Endodermal cell (in vitro differentiated cells): ENCODE results near the gene VSNL1. TPM values are rescaled to one million over a fixed set of nuclear protein-coding genes. Genes with fewer than 3 reads are reported as not detected.
A peak's percentile ranks its signal among the peaks of the same experiment; 100 is the strongest.

ENCODE experiments used
- DNase-seq: peaks from one replicate; pipeline ENCODE4 v3.0.0-alpha.2; 2017
- H3K27ac ChIP-seq: 2 replicates; pipeline ENCODE4 v1.5.1; 2013; ENCODE audit warnings: mild to moderate bottlenecking, low read depth, low read length, moderate library complexity
- H3K27me3 ChIP-seq: 2 replicates; pipeline ENCODE4 v1.6.1; 2013; ENCODE audit warnings: mild to moderate bottlenecking, low read length, moderate library complexity; ENCODE audit not compliant: insufficient read depth, control insufficient read depth, poor library complexity, severe bottlenecking
- H3K36me3 ChIP-seq: 2 replicates; pipeline ENCODE4 v1.7.0; 2013; ENCODE audit warnings: mild to moderate bottlenecking, low read length, moderate library complexity; ENCODE audit not compliant: control insufficient read depth, insufficient read depth
- H3K4me1 ChIP-seq: one replicate; pipeline ENCODE4 v1.7.0; 2013; ENCODE audit warnings: low read length; ENCODE audit not compliant: control insufficient read depth, insufficient read depth
- H3K4me3 ChIP-seq: 2 replicates; pipeline ENCODE4 v1.5.1; 2013; ENCODE audit warnings: mild to moderate bottlenecking, low read length, moderate library complexity
- H3K9ac ChIP-seq: 2 replicates; pipeline ENCODE4 v1.6.1; 2013; ENCODE audit warnings: mild to moderate bottlenecking, low read length, moderate library complexity; ENCODE audit not compliant: poor library complexity, severe bottlenecking; ENCODE audit errors: extremely low read depth
- H3K9me3 ChIP-seq: 2 replicates; pipeline ENCODE4 v1.6.1; 2013; ENCODE audit warnings: mild to moderate bottlenecking, low read length, moderate library complexity; ENCODE audit not compliant: control insufficient read depth
- H3K27ac Mint-ChIP-seq: 2 replicates; pipeline ENCODE4 v1.8.0; 2020; ENCODE audit warnings: mixed read lengths
- H3K27me3 Mint-ChIP-seq: 2 replicates; pipeline ENCODE4 v1.8.0; 2021; ENCODE audit warnings: mild to moderate bottlenecking, mixed read lengths; ENCODE audit not compliant: insufficient read depth
- H3K36me3 Mint-ChIP-seq: 2 replicates; pipeline ENCODE4 v1.8.0; 2020; ENCODE audit warnings: low read depth, mixed read lengths
- H3K4me1 Mint-ChIP-seq: 2 replicates; pipeline ENCODE4 v1.8.0; 2020; ENCODE audit warnings: mixed read lengths
- H3K4me3 Mint-ChIP-seq: 2 replicates; pipeline ENCODE4 v1.8.0; 2020; ENCODE audit warnings: mild to moderate bottlenecking, moderate library complexity, mixed read lengths
- H3K9me3 Mint-ChIP-seq: 2 replicates; pipeline ENCODE4 v1.8.0; 2020; ENCODE audit warnings: mild to moderate bottlenecking, mixed read lengths
- CTCF ChIP-seq: fragments of 200-600 bp; sonication (generic); conservative IDR thresholded peaks from 2 replicates; pipeline ENCODE4 v1.5.0; 2021; ENCODE audit warnings: antibody characterized with exemption, mild to moderate bottlenecking
- WGBS, 2 experiments: methylation state at CpG; one replicate each; pipeline versions ENCODE4 v1.1.5 to v1.1.7; 2013; ENCODE audit warnings: missing lambda C conversion rate in 2 of 2, mixed read lengths in 1 of 2; ENCODE audit not compliant: insufficient coverage in 1 of 2, insufficient read length in 1 of 2; 5-methylcytosine and 5-hydroxymethylcytosine counted together
- total RNA-seq, 2 donors: library from RNA; stranded (reverse); fragmentation: NEBNext Ultra II Directional in 1 of 2; extraction: Animal tissue kit (Norgen Biotek cat#: 25700) in 1 of 2; gene quantifications; 2 replicates in 1 of 2; 3 replicates in 1 of 2; pipeline ENCODE4 v1.2.1, GENCODE V29; 2021

VSNL1 gene
- total RNA-seq, 2 donors from 2014 or later = 1.4 to 3.3 TPM

- peak overlapping the region; percentile 67 for H3K27ac Mint-ChIP-seq
- H3K27me3 ChIP-seq = peaks cover 53% of the 10 kb centered on the region
- H3K9ac ChIP-seq = no peak overlapping the region
- H3K27me3 Mint-ChIP-seq = peaks cover 45% of the 10 kb centered on the region
- peaks cover 42% of the 10 kb centered on the region for H3K4me1 Mint-ChIP-seq
- DNase-seq = no peak
- H3K27ac ChIP-seq = no peak overlapping the region
- no peak overlapping the region for H3K4me3 ChIP-seq
- H3K36me3 ChIP-seq = no peaks in the 10 kb centered on the region
- no peaks in the 10 kb centered on the region for H3K36me3 Mint-ChIP-seq
- TF ChIP-seq CTCF = no peak
- H3K9me3 Mint-ChIP-seq = no peaks in the 10 kb centered on the region
- peak overlapping the region; percentile 23 for H3K4me3 Mint-ChIP-seq
- H3K9me3 ChIP-seq = no peaks in the 10 kb centered on the region
- peaks cover 8% of the 10 kb centered on the region for H3K4me1 ChIP-seq
These were observed 3.4 kb downstream of the VSNL1 start for GRCh38 chr2:17543848-17544247.

GRCh38 chr2:17544256-17544655 lies 3.8 kb downstream of the VSNL1 start:
- Histone ChIP-seq H3K36me3 (no peaks in the 10 kb centered on the region), H3K27me3 (peaks cover 49% of the 10 kb centered on the region), H3K27ac (no peak overlapping the region), H3K4me3 (no peak overlapping the region), H3K9me3 (no peaks in the 10 kb centered on the region), H3K4me1 (peaks cover 8% of the 10 kb centered on the region), H3K9ac (no peak overlapping the region)
- no peak overlapping the region for H3K4me3 Mint-ChIP-seq
- H3K27ac Mint-ChIP-seq = peak overlapping the region; percentile 67
- WGBS, 2 experiments = 52% methylated on average over 3 of the region's 3 CpGs; no CpG with 5 or more reads in 1 of the 2 experiments
- H3K4me1 Mint-ChIP-seq = peaks cover 42% of the 10 kb centered on the region
- no peaks in the 10 kb centered on the region for H3K9me3 Mint-ChIP-seq
- TF ChIP-seq CTCF = no peak
- DNase-seq = no peak
- H3K27me3 Mint-ChIP-seq = peaks cover 42% of the 10 kb centered on the region
- no peaks in the 10 kb centered on the region for H3K36me3 Mint-ChIP-seq

GRCh38 chr2:17545680-17546613 lies 5.5 kb downstream of the VSNL1 start:
- peaks cover 32% of the 10 kb centered on the region for H3K27me3 Mint-ChIP-seq
- no peak for TF ChIP-seq CTCF

More at GRCh38 chr2:17545680-17546613, 5.5 kb downstream of the VSNL1 start:
- Histone ChIP-seq H3K27ac (no peak overlapping the region), H3K9me3 (no peaks in the 10 kb centered on the region), H3K4me3 (no peak overlapping the region), H3K27me3 (peaks cover 37% of the 10 kb centered on the region), H3K4me1 (peaks cover 7% of the 10 kb centered on the region), H3K9ac (no peak overlapping the region), H3K36me3 (no peaks in the 10 kb centered on the region)
- Mint-ChIP-seq H3K4me1 (peaks cover 38% of the 10 kb centered on the region), H3K4me3 (no peak overlapping the region), H3K9me3 (no peaks in the 10 kb centered on the region), H3K27ac (no peak overlapping the region), H3K36me3 (no peaks in the 10 kb centered on the region)
- DNase-seq = no peak
- WGBS, 2 experiments = 46 to 80% methylated on average over 1 to 4 of the region's 5 CpGs
